Activated naive CD8-positive, alpha-beta T cell (primary cell): ENCODE measurements around the gene MMUT.

Experiments
- H3K27ac Mint-ChIP-seq: one replicate; pipeline ENCODE4 v1.8.0; 2021; ENCODE audit warnings: mixed read lengths
- H3K27me3 Mint-ChIP-seq: one replicate; pipeline ENCODE4 v1.8.0; 2021; ENCODE audit warnings: mixed read lengths
- H3K36me3 Mint-ChIP-seq: one replicate; pipeline ENCODE4 v1.8.0; 2021; ENCODE audit warnings: mixed read lengths
- H3K4me1 Mint-ChIP-seq: one replicate; pipeline ENCODE4 v1.8.0; 2021; ENCODE audit warnings: low read depth, mixed read lengths
- H3K4me3 Mint-ChIP-seq: one replicate; pipeline ENCODE4 v1.8.0; 2021; ENCODE audit warnings: mild to moderate bottlenecking, mixed read lengths
- H3K9me3 Mint-ChIP-seq: one replicate; pipeline ENCODE4 v1.8.0; 2021; ENCODE audit warnings: low read depth, mixed read lengths

Gene MMUT

GRCh38 chr6:49462599-49462926 lies 490 bp downstream of the MMUT start:
- Mint-ChIP-seq H3K27me3 (no peaks in the 10 kb centered on the region), H3K9me3 (no peaks in the 10 kb centered on the region), H3K36me3 (no peaks in the 10 kb centered on the region), H3K4me1 (peaks cover 55% of the 10 kb centered on the region), H3K4me3 (peak overlapping the region; percentile 100), H3K27ac (peak overlapping the region; percentile 97)

GRCh38 chr6:49462071-49462470 lies 982 bp downstream of the MMUT start:
- Mint-ChIP-seq H3K4me1 (peaks cover 58% of the 10 kb centered on the region), H3K27me3 (no peaks in the 10 kb centered on the region), H3K4me3 (peak overlapping the region; percentile 100), H3K9me3 (no peaks in the 10 kb centered on the region), H3K27ac (peak overlapping the region; percentile 10), H3K36me3 (peaks cover 3% of the 10 kb centered on the region)

GRCh38 chr6:49457771-49458170 lies 5.3 kb downstream of the MMUT start:
- Mint-ChIP-seq H3K4me1 (peaks cover 42% of the 10 kb centered on the region), H3K9me3 (no peaks in the 10 kb centered on the region), H3K27ac (no peak overlapping the region), H3K36me3 (peaks cover 6% of the 10 kb centered on the region), H3K4me3 (no peak overlapping the region), H3K27me3 (no peaks in the 10 kb centered on the region)

DNA sequence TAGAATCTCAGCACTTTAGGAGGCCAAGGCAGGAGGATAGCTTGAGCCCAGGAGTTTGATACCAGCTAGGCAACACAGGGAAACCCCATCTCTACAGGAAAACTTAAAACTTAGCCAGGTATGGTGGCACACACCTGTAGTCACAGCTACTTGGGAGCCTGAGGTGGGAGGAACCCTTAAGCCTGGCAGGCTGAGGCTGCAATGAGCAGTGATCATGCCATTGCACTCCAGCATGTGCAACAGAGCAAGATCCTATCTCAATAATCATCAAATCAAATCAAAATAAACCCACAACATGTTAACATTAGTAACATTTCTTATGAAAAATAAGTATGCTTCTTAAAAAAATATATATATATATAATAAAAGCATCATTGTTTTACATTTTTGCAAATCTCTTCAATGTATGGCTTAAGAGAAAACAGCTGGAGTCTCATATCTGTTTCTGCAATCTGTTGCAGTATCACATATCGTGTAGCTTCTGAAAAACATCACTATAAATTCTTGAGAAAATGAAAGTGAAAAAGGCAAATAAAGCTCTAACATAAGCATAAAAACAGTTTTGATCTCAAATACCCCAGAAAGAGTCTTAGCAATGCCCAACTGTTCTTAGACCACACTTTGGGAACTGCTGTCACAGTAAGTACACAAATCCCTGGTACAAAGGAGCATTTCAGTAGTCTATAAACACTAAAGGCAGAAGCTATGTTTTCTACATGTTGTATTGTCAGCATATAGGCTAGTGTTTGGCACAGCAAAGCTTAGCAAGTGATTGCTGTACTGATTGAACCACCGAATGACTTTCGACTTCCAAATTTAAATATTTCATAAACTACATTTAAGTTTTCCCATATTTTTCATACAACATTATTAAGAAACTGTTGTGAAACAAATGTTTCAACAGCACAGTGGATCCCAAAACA lies 8.0 kb downstream of the MMUT start:
- no peaks in the 10 kb centered on the region for H3K27me3 Mint-ChIP-seq
- H3K9me3 Mint-ChIP-seq, result no peaks in the 10 kb centered on the region
- peaks cover 20% of the 10 kb centered on the region for H3K4me1 Mint-ChIP-seq
- H3K27ac Mint-ChIP-seq, result peak overlapping the region; percentile 6
- peaks cover 10% of the 10 kb centered on the region for H3K36me3 Mint-ChIP-seq
- H3K4me3 Mint-ChIP-seq, result no peak overlapping the region

GRCh38 chr6:49453221-49453620 lies 9.8 kb downstream of the MMUT start:
- Mint-ChIP-seq H3K36me3 (peaks cover 12% of the 10 kb centered on the region), H3K9me3 (no peaks in the 10 kb centered on the region), H3K4me1 (peaks cover 7% of the 10 kb centered on the region), H3K4me3 (no peak overlapping the region), H3K27ac (no peak overlapping the region), H3K27me3 (no peaks in the 10 kb centered on the region)

DNA sequence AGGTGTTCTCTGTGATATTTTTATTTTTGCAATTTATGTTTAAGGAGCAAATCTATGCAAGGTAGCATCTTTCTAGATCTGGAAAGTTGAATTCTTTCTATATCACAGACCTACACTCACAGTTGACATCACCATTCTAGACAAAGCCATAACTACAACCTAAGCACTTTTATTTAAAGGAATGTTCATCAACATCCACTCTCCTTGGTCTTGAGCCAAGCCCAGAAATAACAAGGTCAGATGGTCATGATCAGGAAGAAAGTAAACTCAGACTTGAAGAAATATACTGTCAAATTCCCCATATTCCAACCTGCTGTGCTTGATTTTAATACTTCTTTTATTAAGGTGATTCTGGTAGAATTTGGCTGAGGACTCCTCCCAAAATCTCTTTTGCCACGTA lies 32.2 kb downstream of the MMUT start:
- no peak overlapping the region for H3K4me3 Mint-ChIP-seq
- no peak overlapping the region for H3K27ac Mint-ChIP-seq
- H3K9me3 Mint-ChIP-seq, result no peaks in the 10 kb centered on the region
- no peaks in the 10 kb centered on the region for H3K27me3 Mint-ChIP-seq
- H3K36me3 Mint-ChIP-seq, result peaks cover 33% of the 10 kb centered on the region
- no peaks in the 10 kb centered on the region for H3K4me1 Mint-ChIP-seq

- Mint-ChIP-seq H3K4me1 (no peaks in the 10 kb centered on the region), H3K4me3 (no peak overlapping the region), H3K36me3 (peaks cover 30% of the 10 kb centered on the region), H3K27ac (no peak overlapping the region), H3K27me3 (no peaks in the 10 kb centered on the region), H3K9me3 (no peaks in the 10 kb centered on the region)
Observed at GRCh38 chr6:49430187-49430586, 32.9 kb downstream of the MMUT start.

DNA sequence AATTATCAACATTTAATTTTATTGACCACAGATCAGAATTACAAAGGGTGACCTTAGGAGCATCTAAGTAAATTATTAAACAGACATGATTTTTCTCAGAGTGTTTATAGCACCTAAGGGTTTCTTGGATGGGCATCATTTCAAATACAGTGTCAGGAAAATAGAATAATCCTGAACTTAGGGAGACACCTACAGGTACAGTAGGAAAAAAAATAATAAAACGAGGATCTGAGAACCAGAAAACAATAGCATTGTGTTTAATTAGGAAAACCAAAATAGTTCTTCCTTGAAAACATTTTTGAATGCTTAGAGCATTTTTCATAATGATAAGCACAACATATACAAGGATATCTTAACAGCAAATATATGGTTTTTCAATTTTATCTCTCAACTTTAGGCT lies 39.2 kb downstream of the MMUT start:
- H3K36me3 Mint-ChIP-seq, result peaks cover 10% of the 10 kb centered on the region
- no peak overlapping the region for H3K4me3 Mint-ChIP-seq
- H3K4me1 Mint-ChIP-seq, result no peaks in the 10 kb centered on the region
- H3K9me3 Mint-ChIP-seq, result no peaks in the 10 kb centered on the region
- H3K27me3 Mint-ChIP-seq, result no peaks in the 10 kb centered on the region
- H3K27ac Mint-ChIP-seq, result no peak overlapping the region

- H3K9me3 Mint-ChIP-seq, result no peaks in the 10 kb centered on the region
- no peaks in the 10 kb centered on the region for H3K36me3 Mint-ChIP-seq
- H3K27ac Mint-ChIP-seq, result no peak overlapping the region
- H3K27me3 Mint-ChIP-seq, result peaks cover 9% of the 10 kb centered on the region
- no peaks in the 10 kb centered on the region for H3K4me1 Mint-ChIP-seq
- no peak overlapping the region for H3K4me3 Mint-ChIP-seq
Observed at GRCh38 chr6:49416195-49416594, 46.9 kb downstream of the MMUT start.

DNA sequence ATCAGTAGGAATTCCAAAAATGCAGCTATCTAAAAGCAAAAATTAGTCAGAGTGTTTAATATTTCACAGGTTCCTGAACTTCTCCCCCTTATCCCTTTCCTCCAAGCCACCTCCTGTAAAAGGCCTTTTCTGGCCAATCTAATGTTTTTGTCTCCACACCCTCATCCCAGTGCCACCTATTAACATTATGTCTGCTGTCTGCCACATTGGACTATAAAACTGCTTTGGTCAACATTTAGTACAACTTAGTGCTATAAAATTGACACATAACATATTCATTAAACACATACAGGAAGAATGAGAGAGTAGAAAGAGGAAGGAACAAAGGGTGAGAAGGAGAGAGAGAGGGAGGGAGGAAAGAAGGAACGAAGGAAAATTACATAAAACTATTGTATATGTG lies 47.7 kb downstream of the MMUT start:
- no peaks in the 10 kb centered on the region for H3K4me1 Mint-ChIP-seq
- no peak overlapping the region for H3K27ac Mint-ChIP-seq
- no peak overlapping the region for H3K4me3 Mint-ChIP-seq
- H3K9me3 Mint-ChIP-seq, result no peaks in the 10 kb centered on the region
- H3K36me3 Mint-ChIP-seq, result no peaks in the 10 kb centered on the region
- peaks cover 9% of the 10 kb centered on the region for H3K27me3 Mint-ChIP-seq

DNA sequence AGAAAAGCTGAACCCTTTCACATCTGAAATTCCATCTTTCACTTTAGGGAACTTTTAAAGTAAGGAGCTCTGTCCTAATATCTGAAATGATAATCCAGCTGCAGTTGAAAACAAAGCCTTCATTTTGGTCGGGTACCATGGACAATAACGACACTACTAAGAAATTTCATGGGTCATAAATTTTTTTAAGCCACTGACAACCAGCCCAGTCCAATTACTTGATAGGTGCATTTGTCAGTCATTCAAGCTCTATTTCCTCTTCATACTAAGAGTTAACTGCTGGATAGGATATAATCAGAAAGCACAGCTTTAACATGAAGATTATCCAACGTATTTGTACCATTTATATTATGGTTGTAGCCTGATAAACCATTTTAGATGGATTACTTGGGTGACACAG lies 52.5 kb downstream of the MMUT start:
- Mint-ChIP-seq H3K4me3 (no peak overlapping the region), H3K36me3 (no peaks in the 10 kb centered on the region)

GRCh38 chr6:49409951-49410542 lies 53.0 kb downstream of the MMUT start:
- Mint-ChIP-seq H3K4me3 (no peak overlapping the region), H3K27ac (no peak overlapping the region), H3K4me1 (no peaks in the 10 kb centered on the region), H3K36me3 (no peaks in the 10 kb centered on the region), H3K27me3 (peaks cover 9% of the 10 kb centered on the region), H3K9me3 (no peaks in the 10 kb centered on the region)

More for the DNA sequence above, 52.5 kb downstream of the MMUT start:
- Mint-ChIP-seq H3K27ac (no peak overlapping the region), H3K9me3 (no peaks in the 10 kb centered on the region), H3K4me1 (no peaks in the 10 kb centered on the region), H3K27me3 (peaks cover 9% of the 10 kb centered on the region)

DNA sequence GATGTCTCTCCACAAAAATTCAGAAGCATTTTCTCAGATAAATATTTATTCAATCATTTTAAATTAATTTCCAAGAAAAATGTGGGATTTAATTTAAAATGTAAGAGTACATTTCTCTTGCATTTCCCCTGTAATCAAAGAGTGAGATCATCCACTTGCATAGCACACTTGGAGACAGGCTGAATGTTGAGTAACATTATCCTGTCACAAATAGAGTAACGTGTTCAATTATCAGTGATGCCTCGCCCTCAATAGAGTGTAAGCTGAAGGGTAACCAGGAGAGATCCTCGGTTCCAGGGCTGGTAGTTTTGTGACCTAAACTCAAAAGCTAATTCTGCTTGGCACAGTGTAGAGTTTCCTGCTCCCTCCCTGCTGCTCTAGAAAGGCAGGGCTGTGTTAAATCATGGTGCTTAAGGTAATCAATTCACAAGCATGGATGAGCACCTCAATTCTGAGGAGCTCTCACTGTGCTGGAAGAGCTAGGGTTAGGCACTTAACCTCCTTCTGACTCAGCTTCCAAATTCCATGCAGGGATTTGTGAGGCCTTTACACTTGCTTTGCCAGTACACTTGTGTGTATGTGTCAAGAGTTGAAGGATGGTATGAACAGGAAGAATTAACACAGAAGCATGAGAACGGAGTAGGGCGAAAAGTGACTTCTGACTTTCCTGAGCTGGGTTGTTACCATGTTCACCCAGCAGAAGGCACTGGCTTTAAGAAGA lies 56.6 kb downstream of the MMUT start:
- no peaks in the 10 kb centered on the region for H3K9me3 Mint-ChIP-seq
- peaks cover 6% of the 10 kb centered on the region for H3K27me3 Mint-ChIP-seq
- no peak overlapping the region for H3K4me3 Mint-ChIP-seq
- H3K4me1 Mint-ChIP-seq, result no peaks in the 10 kb centered on the region
- no peak overlapping the region for H3K27ac Mint-ChIP-seq
- H3K36me3 Mint-ChIP-seq, result no peaks in the 10 kb centered on the region

DNA sequence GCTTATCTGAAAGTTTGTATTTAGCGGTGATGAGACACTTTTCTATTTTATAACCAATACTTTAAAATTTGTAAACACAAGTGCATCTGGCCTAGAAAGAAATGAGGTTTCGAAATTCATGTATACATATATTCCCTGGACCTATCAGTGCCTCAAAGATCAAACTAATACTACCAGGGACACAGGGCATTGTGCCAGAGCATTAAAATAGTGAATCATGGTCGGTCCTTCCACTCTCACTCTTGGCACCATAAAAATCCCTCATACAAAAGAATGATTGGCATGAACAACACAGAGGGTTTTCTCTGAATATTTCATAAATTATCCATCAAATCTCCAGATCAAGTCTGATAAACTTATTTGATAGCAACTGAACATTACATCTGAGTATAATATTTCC lies 62.0 kb downstream of the MMUT start:
- H3K27ac Mint-ChIP-seq, result no peak overlapping the region
- peaks cover 5% of the 10 kb centered on the region for H3K27me3 Mint-ChIP-seq
- no peaks in the 10 kb centered on the region for H3K4me1 Mint-ChIP-seq
- no peak overlapping the region for H3K4me3 Mint-ChIP-seq
- no peaks in the 10 kb centered on the region for H3K36me3 Mint-ChIP-seq
- H3K9me3 Mint-ChIP-seq, result no peaks in the 10 kb centered on the region
